ENCODE results near the gene HEXIM2. TPM values are rescaled to one million over a fixed set of nuclear protein-coding genes. Genes with fewer than 3 reads are reported as not detected.

The HEXIM2 gene
- total and polyA plus RNA-seq, 2 of the 13 experiments (the other 11 are each of a cell fraction or from before 2014, with no cell fraction given): 27.1 to 32.4 TPM

DNA sequence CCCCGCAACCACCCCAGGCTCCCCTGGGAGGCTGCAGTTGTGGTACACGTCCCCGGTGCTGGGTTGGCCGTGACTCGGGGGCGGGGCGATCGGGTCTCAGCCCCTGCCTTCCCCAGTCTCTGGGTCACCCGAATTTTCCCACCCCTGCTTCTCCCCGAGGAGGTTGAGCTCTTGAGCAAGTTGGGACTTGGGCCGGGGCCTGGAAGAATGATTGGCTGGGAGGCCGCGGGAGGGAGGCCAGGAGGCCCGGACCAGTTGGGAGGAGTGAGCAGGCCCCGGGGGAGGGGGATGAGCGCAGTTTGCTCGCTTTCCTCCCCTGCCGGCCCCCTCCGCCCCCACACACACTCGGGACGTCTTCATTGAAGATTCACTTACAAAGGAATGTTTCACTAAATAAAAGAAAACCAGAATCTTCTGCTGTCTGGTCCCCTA lies 17.9 kb upstream of the HEXIM2 start (continued):
- TF ChIP-seq, protein P1, sequence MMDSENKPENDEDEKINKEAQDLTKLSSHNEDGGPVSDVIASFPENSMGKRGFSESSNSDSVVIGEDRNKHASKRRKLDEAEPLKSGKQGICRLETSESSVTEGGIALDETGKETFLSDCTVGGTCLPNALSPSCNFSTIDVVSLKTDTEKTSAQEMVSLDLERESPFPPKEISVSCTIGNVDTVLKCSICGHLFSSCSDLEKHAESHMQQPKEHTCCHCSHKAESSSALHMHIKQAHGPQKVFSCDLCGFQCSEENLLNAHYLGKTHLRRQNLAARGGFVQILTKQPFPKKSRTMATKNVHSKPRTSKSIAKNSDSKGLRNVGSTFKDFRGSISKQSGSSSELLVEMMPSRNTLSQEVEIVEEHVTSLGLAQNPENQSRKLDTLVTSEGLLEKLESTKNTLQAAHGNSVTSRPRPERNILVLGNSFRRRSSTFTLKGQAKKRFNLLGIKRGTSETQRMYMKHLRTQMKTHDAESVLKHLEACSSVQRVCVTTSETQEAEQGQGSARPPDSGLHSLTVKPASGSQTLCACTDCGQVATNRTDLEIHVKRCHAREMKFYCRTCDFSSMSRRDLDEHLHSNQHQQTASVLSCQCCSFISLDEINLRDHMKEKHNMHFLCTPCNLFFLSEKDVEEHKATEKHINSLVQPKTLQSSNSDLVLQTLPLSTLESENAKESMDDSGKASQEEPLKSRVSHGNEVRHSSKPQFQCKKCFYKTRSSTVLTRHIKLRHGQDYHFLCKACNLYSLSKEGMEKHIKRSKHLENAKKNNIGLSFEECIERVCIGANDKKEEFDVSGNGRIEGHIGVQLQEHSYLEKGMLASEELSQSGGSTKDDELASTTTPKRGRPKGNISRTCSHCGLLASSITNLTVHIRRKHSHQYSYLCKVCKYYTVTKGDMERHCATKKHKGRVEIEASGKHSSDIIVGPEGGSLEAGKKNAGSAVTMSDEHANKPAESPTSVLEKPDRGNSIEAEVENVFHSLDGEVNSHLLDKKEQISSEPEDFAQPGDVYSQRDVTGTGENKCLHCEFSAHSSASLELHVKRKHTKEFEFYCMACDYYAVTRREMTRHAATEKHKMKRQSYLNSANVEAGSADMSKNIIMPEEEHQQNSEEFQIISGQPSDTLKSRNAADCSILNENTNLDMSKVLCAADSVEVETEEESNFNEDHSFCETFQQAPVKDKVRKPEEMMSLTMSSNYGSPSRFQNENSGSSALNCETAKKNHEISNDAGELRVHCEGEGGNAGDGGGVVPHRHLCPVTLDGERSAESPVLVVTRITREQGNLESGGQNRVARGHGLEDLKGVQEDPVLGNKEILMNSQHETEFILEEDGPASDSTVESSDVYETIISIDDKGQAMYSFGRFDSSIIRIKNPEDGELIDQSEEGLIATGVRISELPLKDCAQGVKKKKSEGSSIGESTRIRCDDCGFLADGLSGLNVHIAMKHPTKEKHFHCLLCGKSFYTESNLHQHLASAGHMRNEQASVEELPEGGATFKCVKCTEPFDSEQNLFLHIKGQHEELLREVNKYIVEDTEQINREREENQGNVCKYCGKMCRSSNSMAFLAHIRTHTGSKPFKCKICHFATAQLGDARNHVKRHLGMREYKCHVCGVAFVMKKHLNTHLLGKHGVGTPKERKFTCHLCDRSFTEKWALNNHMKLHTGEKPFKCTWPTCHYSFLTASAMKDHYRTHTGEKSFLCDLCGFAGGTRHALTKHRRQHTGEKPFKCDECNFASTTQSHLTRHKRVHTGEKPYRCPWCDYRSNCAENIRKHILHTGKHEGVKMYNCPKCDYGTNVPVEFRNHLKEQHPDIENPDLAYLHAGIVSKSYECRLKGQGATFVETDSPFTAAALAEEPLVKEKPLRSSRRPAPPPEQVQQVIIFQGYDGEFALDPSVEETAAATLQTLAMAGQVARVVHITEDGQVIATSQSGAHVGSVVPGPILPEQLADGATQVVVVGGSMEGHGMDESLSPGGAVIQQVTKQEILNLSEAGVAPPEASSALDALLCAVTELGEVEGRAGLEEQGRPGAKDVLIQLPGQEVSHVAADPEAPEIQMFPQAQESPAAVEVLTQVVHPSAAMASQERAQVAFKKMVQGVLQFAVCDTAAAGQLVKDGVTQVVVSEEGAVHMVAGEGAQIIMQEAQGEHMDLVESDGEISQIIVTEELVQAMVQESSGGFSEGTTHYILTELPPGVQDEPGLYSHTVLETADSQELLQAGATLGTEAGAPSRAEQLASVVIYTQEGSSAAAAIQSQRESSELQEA (CRISPR knock-in tag; IDR thresholded peaks at IDR 0.05; ENCODE audit: not compliant biosample characterization): no peak
- TF ChIP-seq ZNF329 (CRISPR knock-in tag; IDR thresholded peaks at IDR 0.05; ENCODE audit: low read depth): no peak
- no peak for TF ChIP-seq PHB2 (IDR thresholded peaks at IDR 0.05; ENCODE audit: partially characterized antibody)
- TF ChIP-seq AKAP8 (CRISPR knock-in tag; IDR thresholded peaks at IDR 0.05): peak; percentile 60; the same call in 1 of the 2 replicates
- TF ChIP-seq ZBTB8A (CRISPR knock-in tag; IDR thresholded peaks at IDR 0.05; ENCODE audit: borderline replicate concordance, low read depth): no peak
- TF ChIP-seq RBFOX2 (IDR thresholded peaks at IDR 0.05; ENCODE audit: low read depth, low read length): peak; percentile 50
- TF ChIP-seq KAT7 (CRISPR knock-in tag; IDR thresholded peaks at IDR 0.05; ENCODE audit: borderline replicate concordance): no peak
